B cell (primary cell): ENCODE measurements around the gene DNAJA2. TPM values are rescaled to one million over a fixed set of nuclear protein-coding genes. Genes with fewer than 3 reads are reported as not detected.

Experiments
- ATAC-seq: fragments of 200-7000 bp; cut with Tn5 transposase; one replicate; pipeline ENCODE4 v1.10.0; 2021; ENCODE audit warnings: low read depth, mild to moderate bottlenecking, moderate number of reproducible peaks, moderate library complexity
- CTCF ChIA-PET: fragments of 350-600 bp; sonication (Branson Sonifier 250); formaldehyde crosslinking; loops from one replicate; lab custom pipeline; 2021; ENCODE audit warnings: antibody characterized with exemption, inconsistent platforms; lab: Charles Lee
- POLR2A ChIA-PET: fragments of 350-600 bp; sonication (Branson Sonifier 250); formaldehyde crosslinking; loops from one replicate; lab custom pipeline; 2021; ENCODE audit warnings: antibody characterized with exemption; lab: Charles Lee
- DNase-seq: peaks from one replicate; pipeline ENCODE4 v3.0.0; 2013
- H2AFZ ChIP-seq: 2 replicates; pipeline ENCODE4 v1.6.1; 2012; ENCODE audit warnings: mild to moderate bottlenecking, low read depth, low read length; ENCODE audit not compliant: insufficient read depth, poor library complexity, severe bottlenecking
- H3K27ac ChIP-seq, 2 donors: 1 replicate in 1 of 2; 2 replicates in 1 of 2; pipeline ENCODE4 v1.5.1; 2012 to 2013; ENCODE audit warnings: low read length in 2 of 2, mild to moderate bottlenecking in 2 of 2, moderate library complexity in 1 of 2
- H3K27me3 ChIP-seq, 4 experiments: fragments of 200-600 bp in 1 of 4; sonication (generic) in 1 of 4; replicated peaks in 1 of 4; 1 replicate in 2 of 4; 2 replicates in 2 of 4; pipeline versions ENCODE4 v1.6.1 to v1.7.0; 2013 to 2016; ENCODE audit warnings: low read length in 3 of 4, mild to moderate bottlenecking in 2 of 4, mixed read lengths in 1 of 4, moderate library complexity in 1 of 4; ENCODE audit not compliant: insufficient read depth in 4 of 4, control insufficient read depth in 3 of 4; ENCODE audit errors: control extremely low read depth in 1 of 4
- H3K36me3 ChIP-seq, 2 experiments: replicated peaks in 1 of 2; 1 replicate in 1 of 2; 2 replicates in 1 of 2; pipeline versions ENCODE4 v1.6.1 to v1.7.1; 2013; ENCODE audit warnings: low read length in 1 of 2; ENCODE audit not compliant: insufficient read depth in 2 of 2, control insufficient read depth in 1 of 2; ENCODE audit errors: control extremely low read depth in 1 of 2, extremely low read depth in 1 of 2
- H3K4me1 ChIP-seq, 2 donors: fragments of 200-600 bp in 1 of 2; sonication (generic) in 1 of 2; 1 replicate in 1 of 2; 2 replicates in 1 of 2; pipeline versions ENCODE4 v1.5.1 to v1.6.1; 2013 to 2017; ENCODE audit warnings: low read length in 2 of 2; ENCODE audit not compliant: control insufficient read depth in 2 of 2, insufficient read depth in 2 of 2
- H3K4me2 ChIP-seq: replicated peaks from 2 replicates; pipeline ENCODE3; 2012; ENCODE audit warnings: mild to moderate bottlenecking, low read depth, low read length; ENCODE audit not compliant: poor library complexity, severe bottlenecking
- H3K4me3 ChIP-seq, 5 experiments: fragments of 200-600 bp in 1 of 5; sonication (generic) in 1 of 5; 1 replicate in 3 of 5; 2 replicates in 2 of 5; pipeline versions ENCODE4 v1.5.1 to v1.7.0; 2011 to 2016; ENCODE audit warnings: low read length in 4 of 5, mild to moderate bottlenecking in 4 of 5, low read depth in 2 of 5, control low read depth in 1 of 5, moderate library complexity in 1 of 5; ENCODE audit not compliant: insufficient read depth in 1 of 5; ENCODE audit errors: control extremely low read depth in 1 of 5, extremely low read depth in 1 of 5
- H3K79me2 ChIP-seq: fragments of 200-600 bp; sonication (generic); one replicate; pipeline ENCODE4 v1.6.0; 2016; ENCODE audit warnings: low read length; ENCODE audit not compliant: control insufficient read depth, insufficient read depth
- H3K9ac ChIP-seq: fragments of 200-600 bp; sonication (generic); 2 replicates; pipeline ENCODE4 v1.6.1; 2017; ENCODE audit warnings: mild to moderate bottlenecking, low read length, moderate library complexity
- H3K9me3 ChIP-seq, 3 donors: one replicate each; pipeline versions ENCODE4 v1.6.1 to v1.7.1; 2013; ENCODE audit warnings: low read length in 2 of 3; ENCODE audit not compliant: control insufficient read depth in 2 of 3, insufficient read depth in 1 of 3; ENCODE audit errors: control extremely low read depth in 1 of 3
- H4K20me1 ChIP-seq: 2 replicates; pipeline ENCODE4 v1.6.0; 2012; ENCODE audit warnings: mild to moderate bottlenecking, low read length; ENCODE audit not compliant: insufficient read depth, control insufficient read depth, poor library complexity, severe bottlenecking
- H3K27ac Mint-ChIP-seq: one replicate; pipeline ENCODE4 v1.8.0; 2021; ENCODE audit warnings: mixed read lengths
- H3K27me3 Mint-ChIP-seq: one replicate; pipeline ENCODE4 v1.8.0; 2021; ENCODE audit warnings: mixed read lengths
- H3K4me1 Mint-ChIP-seq: one replicate; pipeline ENCODE4 v1.8.0; 2021; ENCODE audit warnings: mixed read lengths
- H3K4me3 Mint-ChIP-seq: one replicate; pipeline ENCODE4 v1.8.0; 2021; ENCODE audit warnings: mixed read lengths
- H3K9me3 Mint-ChIP-seq: one replicate; pipeline ENCODE4 v1.8.0; 2022; ENCODE audit warnings: mixed read lengths; ENCODE audit not compliant: insufficient read depth
- CTCF ChIP-seq: fragments of 200-600 bp; IDR thresholded peaks from one replicate; pipeline ENCODE4 v1.8.0; 2022; ENCODE audit warnings: antibody characterized with exemption, mild to moderate bottlenecking
- EZH2 ChIP-seq: IDR thresholded peaks from 2 replicates; pipeline ENCODE4 v1.6.1; 2012; ENCODE audit warnings: borderline replicate concordance, low read depth, mild to moderate bottlenecking, moderate library complexity, low read length; ENCODE audit not compliant: insufficient read depth, poor library complexity, severe bottlenecking
- WGBS: methylation state at CpG from one replicate; pipeline ENCODE4 v1.1.5; 2013; ENCODE audit warnings: missing lambda C conversion rate; ENCODE audit not compliant: insufficient coverage; 5-methylcytosine and 5-hydroxymethylcytosine counted together
- intact Hi-C: fragments of 100-400 bp; cut with micrococcal nuclease; formaldehyde crosslinking; loops from one replicate; pipeline ENCODE4 v1.10.0; 2022
- polyA plus RNA-seq: library from polyadenylated mRNA; depleted of rRNA; stranded (reverse); fragments of >200 nt; gene quantifications from 2 replicates; pipeline ENCODE4 v1.2.3, GENCODE V29; 2012
- total RNA-seq, 2 donors: library from RNA; stranded (reverse); fragments of 120-200 nt in 1 of 2; gene quantifications; 1 replicate in 1 of 2; 2 replicates in 1 of 2; pipeline versions ENCODE4 v1.2.3 to v1.2.4, GENCODE V29; 2013 to 2022

DNAJA2 gene
- total and polyA plus RNA-seq, 2 donors (not counting 1 experiment from before 2014, with no cell fraction given): 8.8 to 57.0 TPM

GRCh38 chr16:46997844-46998243, 24.4 kb upstream of the DNAJA2 start:
- intact Hi-C loops: no loop called here
- Mint-ChIP-seq H3K4me3 (no peak overlapping the region), H3K4me1 (no peaks in the 10 kb centered on the region), H3K27me3 (no peaks in the 10 kb centered on the region), H3K9me3 (no peaks in the 10 kb centered on the region), H3K27ac (no peak overlapping the region)
- Histone ChIP-seq H3K27me3 (peaks cover 0 to under 1% (median 0%) of the 10 kb centered on the region in 4 experiments), H3K79me2 (no peaks in the 10 kb centered on the region), H3K27ac (no peak overlapping the region), H3K36me3 (no peaks in the 10 kb centered on the region), H4K20me1 (no peaks in the 10 kb centered on the region), H3K4me1 (no peaks in the 10 kb centered on the region), H3K4me3 (no peak overlapping the region), H2AFZ (no peak overlapping the region), H3K4me2 (no peak overlapping the region), H3K9me3 (peaks cover 0 to 11% (median 0%) of the 10 kb centered on the region in 3 donors), H3K9ac (no peak overlapping the region)
- 100% methylated on average over 1 of the region's 3 CpGs for WGBS
- POLR2A ChIA-PET: no interaction called here
- CTCF ChIA-PET: no interaction called here
- no peak for ATAC-seq
- no peak for DNase-seq
- TF ChIP-seq EZH2: no peak
- no peak for TF ChIP-seq CTCF

GRCh38 chr16:46996952-46997458, 23.5 kb upstream of the DNAJA2 start:
- Histone ChIP-seq H3K4me2 (no peak overlapping the region), H3K79me2 (no peaks in the 10 kb centered on the region), H2AFZ (no peak overlapping the region), H3K9ac (no peak overlapping the region), H3K27me3 (peaks cover 0 to 7% (median 0%) of the 10 kb centered on the region in 4 experiments), H3K27ac (no peak overlapping the region), H3K36me3 (no peaks in the 10 kb centered on the region), H3K9me3 (peaks cover 0 to 19% (median 0%) of the 10 kb centered on the region in 3 donors), H3K4me3 (no peak overlapping the region), H3K4me1 (no peaks in the 10 kb centered on the region), H4K20me1 (no peaks in the 10 kb centered on the region)
- no peak overlapping the region for H3K27ac Mint-ChIP-seq
- ATAC-seq (no peak), DNase-seq (no peak)
- intact Hi-C loops: no loop called here
- POLR2A ChIA-PET: no interaction called here
- 83% methylated on average over 1 of the region's 2 CpGs for WGBS
- H3K4me3 Mint-ChIP-seq: no peak overlapping the region
- no peaks in the 10 kb centered on the region for H3K27me3 Mint-ChIP-seq
- no peak for TF ChIP-seq EZH2
- TF ChIP-seq CTCF: no peak
- no peaks in the 10 kb centered on the region for H3K4me1 Mint-ChIP-seq
- no peaks in the 10 kb centered on the region for H3K9me3 Mint-ChIP-seq
- CTCF ChIA-PET: no interaction called here
